RWPE2 (cell line): ENCODE measurements around the gene TIMM44.

Experiments
- ATAC-seq: fragments of 200-7000 bp; cut with Tn5 transposase; 3 replicates; pipeline ENCODE4 v1.9.1; 2021; ENCODE audit warnings: low read depth
- DNase-seq: peaks from one replicate; pipeline ENCODE4 v3.0.0-alpha.2; 2020; ENCODE audit warnings: low spot score
- H3K27ac ChIP-seq: fragments of 450-650 bp; 2 replicates; pipeline ENCODE4 v1.5.1; 2017; ENCODE audit warnings: mild to moderate bottlenecking; ENCODE audit not compliant: poor library complexity, severe bottlenecking
- H3K27me3 ChIP-seq: fragments of 250-450 bp; sonication (Bioruptor Pico); 2 replicates; pipeline ENCODE4 v1.5.1; 2021; ENCODE audit warnings: mild to moderate bottlenecking, moderate library complexity; ENCODE audit not compliant: insufficient read depth, poor library complexity, severe bottlenecking
- H3K36me3 ChIP-seq: fragments of 250-450 bp; sonication (Bioruptor Pico); 2 replicates; pipeline ENCODE4 v1.5.1; 2020; ENCODE audit warnings: low read depth, mild to moderate bottlenecking, moderate library complexity
- H3K4me1 ChIP-seq: fragments of 250-450 bp; sonication (Bioruptor Pico); 2 replicates; pipeline ENCODE4 v1.5.1; 2021; ENCODE audit warnings: mild to moderate bottlenecking, moderate library complexity; ENCODE audit not compliant: insufficient read depth, poor library complexity, severe bottlenecking
- H3K4me3 ChIP-seq: fragments of 250-450 bp; sonication (Bioruptor Pico); 2 replicates; pipeline ENCODE4 v1.5.1; 2021; ENCODE audit warnings: mild to moderate bottlenecking, moderate library complexity; ENCODE audit not compliant: severe bottlenecking
- H3K9me3 ChIP-seq: fragments of 250-450 bp; sonication (Bioruptor Pico); 2 replicates; pipeline ENCODE4 v1.5.1; 2021; ENCODE audit warnings: mild to moderate bottlenecking, moderate library complexity; ENCODE audit not compliant: severe bottlenecking
- CTCF ChIP-seq: fragments of 450-650 bp; IDR thresholded peaks from one replicate; pipeline ENCODE4 v1.5.1; 2017; ENCODE audit warnings: mild to moderate bottlenecking, moderate library complexity; ENCODE audit not compliant: poor library complexity, severe bottlenecking

Gene TIMM44

GRCh38 chr19:7904074-7905020, 39.1 kb downstream of the TIMM44 start:
- peak overlapping the region; percentile 67 for H3K27ac ChIP-seq
- DNase-seq = peak; percentile 41
- no peak for ATAC-seq

GRCh38 chr19:7903244-7904073, 40.0 kb downstream of the TIMM44 start, which contains the start of gene MAP2K7:
Gene MAP2K7, plus strand, starts transcription at chr19:7903877. Its CDS starts 68 bp downstream, at chr19:7903945.
- Histone ChIP-seq H3K27me3 (no peaks in the 10 kb centered on the region), H3K4me3 (peak within 1 kb of the TSS; percentile 75), H3K27ac (peak within 1 kb of the TSS; percentile 67), H3K4me1 (peaks cover 13% of the 10 kb centered on the region), H3K36me3 (peaks cover 27% of the 10 kb centered on the region), H3K9me3 (no peaks in the 10 kb centered on the region)
- DNase-seq (peak; percentile 98), ATAC-seq (peak; percentile 69)
- peak; percentile 86 for TF ChIP-seq CTCF

More at GRCh38 chr19:7904074-7905020, 39.1 kb downstream of the TIMM44 start:
- no peaks in the 10 kb centered on the region for H3K27me3 ChIP-seq
- TF ChIP-seq CTCF = no peak
- H3K36me3 ChIP-seq = peaks cover 18% of the 10 kb centered on the region
- peak overlapping the region; percentile 75 for H3K4me3 ChIP-seq
- no peaks in the 10 kb centered on the region for H3K9me3 ChIP-seq
- H3K4me1 ChIP-seq = peaks cover 13% of the 10 kb centered on the region

- peaks cover 13% of the 10 kb centered on the region for H3K4me1 ChIP-seq
- DNase-seq (peak; percentile 41), ATAC-seq (no peak)
- peak overlapping the region; percentile 53 for H3K4me3 ChIP-seq
- H3K27ac ChIP-seq = peak overlapping the region; percentile 67
- H3K27me3 ChIP-seq = no peaks in the 10 kb centered on the region
- H3K36me3 ChIP-seq = peaks cover 29% of the 10 kb centered on the region
- no peak for TF ChIP-seq CTCF
- no peaks in the 10 kb centered on the region for H3K9me3 ChIP-seq
These were observed 40.6 kb downstream of the TIMM44 start for GRCh38 chr19:7902796-7903243.

- Histone ChIP-seq H3K9me3 (no peaks in the 10 kb centered on the region), H3K27me3 (no peaks in the 10 kb centered on the region), H3K36me3 (peaks cover 26% of the 10 kb centered on the region), H3K27ac (peak overlapping the region; percentile 67), H3K4me1 (peaks cover 13% of the 10 kb centered on the region), H3K4me3 (no peak overlapping the region)
- DNase-seq (no peak), ATAC-seq (no peak)
- no peak for TF ChIP-seq CTCF
These were observed 42.1 kb downstream of the TIMM44 start for GRCh38 chr19:7901337-7901736.
